Tibial artery (tissue), 4 donors: Measurements from ENCODE around the gene BPIFB3.

Experiments used
- DNase-seq, 2 donors: peaks; one replicate each; pipeline ENCODE4 v3.0.0-alpha.2; 2019
- H3K27ac ChIP-seq, 2 donors: fragments of 200-600 bp; sonication (generic) in 1 of 2; 1 replicate in 1 of 2; 2 replicates in 1 of 2; pipeline ENCODE4 v1.5.1; 2018 to 2019; ENCODE audit warnings: mild to moderate bottlenecking in 1 of 2
- H3K27me3 ChIP-seq, 2 donors: fragments of 200-600 bp; sonication (generic) in 1 of 2; one replicate each; pipeline versions ENCODE4 v1.5.1 to v1.6.0; 2016 to 2019
- H3K36me3 ChIP-seq, 3 donors: fragments of 200-600 bp; sonication (generic) in 2 of 3; one replicate each; pipeline ENCODE4 v1.5.1; 2016 to 2019; ENCODE audit warnings: mild to moderate bottlenecking in 2 of 3
- H3K4me1 ChIP-seq, 4 donors: fragments of 200-600 bp; sonication (generic) in 2 of 4; 1 replicate in 3 of 4; 2 replicates in 1 of 4; pipeline ENCODE4 v1.5.1; 2016 to 2019
- H3K4me3 ChIP-seq, 2 donors: fragments of 200-600 bp; sonication (generic) in 1 of 2; 1 replicate in 1 of 2; 2 replicates in 1 of 2; pipeline ENCODE4 v1.5.1; 2018 to 2019; ENCODE audit warnings: mild to moderate bottlenecking in 2 of 2
- H3K9me3 ChIP-seq, 3 donors: fragments of 200-600 bp; sonication (generic) in 1 of 3; one replicate each; pipeline ENCODE4 v1.5.1; 2016 to 2019
- intact Hi-C: fragments of 100-400 bp; cut with DNase I; formaldehyde crosslinking; loops from one replicate; pipeline ENCODE4 v1.15.0; 2023; ENCODE audit warnings: low total_unique reads
- TF ChIP-seq, protein P1 (sequence below), 2 experiments: fragments of 200-600 bp in 1 of 2; fragments of 450-650 bp in 1 of 2; IDR thresholded peaks; one replicate each; pipeline ENCODE4 v1.5.1; 2017 to 2019; ENCODE audit warnings: antibody characterized with exemption in 2 of 2, mild to moderate bottlenecking in 1 of 2, moderate library complexity in 1 of 2

Gene BPIFB3

DNA sequence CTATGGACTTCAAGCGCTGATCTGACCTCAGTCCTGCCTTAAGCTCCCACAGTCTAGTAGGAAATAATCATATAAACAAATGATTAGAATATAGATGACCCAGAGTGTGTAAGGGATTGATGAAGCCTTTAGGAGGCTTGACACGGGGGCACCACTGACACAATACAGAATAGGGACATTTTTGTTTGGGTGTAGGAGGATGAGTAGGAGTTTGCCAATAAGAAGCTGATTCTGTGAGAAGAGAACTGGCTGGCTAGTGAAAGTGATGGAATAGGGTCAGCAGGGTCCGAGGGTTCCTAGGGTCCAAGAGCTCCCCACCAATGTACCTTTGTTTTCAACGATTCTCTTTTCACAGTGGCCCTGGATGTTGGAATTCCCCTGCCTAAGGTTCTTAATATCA lies 18.7 kb downstream of the BPIFB3 start:
- TF ChIP-seq, protein P1, sequence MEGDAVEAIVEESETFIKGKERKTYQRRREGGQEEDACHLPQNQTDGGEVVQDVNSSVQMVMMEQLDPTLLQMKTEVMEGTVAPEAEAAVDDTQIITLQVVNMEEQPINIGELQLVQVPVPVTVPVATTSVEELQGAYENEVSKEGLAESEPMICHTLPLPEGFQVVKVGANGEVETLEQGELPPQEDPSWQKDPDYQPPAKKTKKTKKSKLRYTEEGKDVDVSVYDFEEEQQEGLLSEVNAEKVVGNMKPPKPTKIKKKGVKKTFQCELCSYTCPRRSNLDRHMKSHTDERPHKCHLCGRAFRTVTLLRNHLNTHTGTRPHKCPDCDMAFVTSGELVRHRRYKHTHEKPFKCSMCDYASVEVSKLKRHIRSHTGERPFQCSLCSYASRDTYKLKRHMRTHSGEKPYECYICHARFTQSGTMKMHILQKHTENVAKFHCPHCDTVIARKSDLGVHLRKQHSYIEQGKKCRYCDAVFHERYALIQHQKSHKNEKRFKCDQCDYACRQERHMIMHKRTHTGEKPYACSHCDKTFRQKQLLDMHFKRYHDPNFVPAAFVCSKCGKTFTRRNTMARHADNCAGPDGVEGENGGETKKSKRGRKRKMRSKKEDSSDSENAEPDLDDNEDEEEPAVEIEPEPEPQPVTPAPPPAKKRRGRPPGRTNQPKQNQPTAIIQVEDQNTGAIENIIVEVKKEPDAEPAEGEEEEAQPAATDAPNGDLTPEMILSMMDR (IDR thresholded peaks at IDR 0.05): no peak
- no peak for DNase-seq
- intact Hi-C loops: no loop called here
- Histone ChIP-seq H3K4me3 (no peak overlapping the region), H3K36me3 (no peaks in the 10 kb centered on the region), H3K27ac (no peak overlapping the region), H3K9me3 (no peaks in the 10 kb centered on the region), H3K27me3 (peaks cover 0 to 28% of the 10 kb centered on the region in 2 donors), H3K4me1 (no peaks in the 10 kb centered on the region)

DNA sequence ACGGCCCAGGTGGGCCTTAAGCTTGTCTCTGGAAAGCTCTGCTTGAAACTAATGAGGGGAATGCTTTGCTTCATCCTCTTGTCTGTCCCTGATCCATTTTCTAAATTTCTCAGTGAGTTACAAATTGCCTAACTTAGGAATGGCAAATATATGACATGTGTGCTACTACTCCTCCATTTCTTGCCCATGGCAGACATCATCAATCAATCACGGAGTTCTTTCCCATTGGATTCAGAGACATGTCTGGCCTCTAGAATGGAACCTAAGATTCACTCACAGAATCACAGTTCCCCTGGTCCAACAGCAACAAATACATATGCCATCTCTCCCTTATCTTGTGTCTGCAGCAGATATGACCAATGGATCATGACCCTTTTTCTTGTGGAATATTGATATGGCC lies 19.1 kb downstream of the BPIFB3 start:
- H3K4me3 ChIP-seq: no peak overlapping the region
- intact Hi-C loops: no loop called here
- peaks cover 0 to 33% of the 10 kb centered on the region in 2 donors for H3K27me3 ChIP-seq
- H3K9me3 ChIP-seq: no peaks in the 10 kb centered on the region
- no peak overlapping the region for H3K27ac ChIP-seq
- TF ChIP-seq, protein P1 (IDR thresholded peaks at IDR 0.05): no peak
- H3K4me1 ChIP-seq: no peaks in the 10 kb centered on the region
- no peaks in the 10 kb centered on the region for H3K36me3 ChIP-seq
- no peak for DNase-seq

- Histone ChIP-seq H3K36me3 (no peaks in the 10 kb centered on the region), H3K27me3 (peaks cover 0 to 35% of the 10 kb centered on the region in 2 donors), H3K9me3 (no peaks in the 10 kb centered on the region), H3K4me1 (no peaks in the 10 kb centered on the region), H3K4me3 (no peak overlapping the region), H3K27ac (no peak overlapping the region)
- intact Hi-C loops: no loop called here
- TF ChIP-seq, protein P1 (IDR thresholded peaks at IDR 0.05): no peak
- DNase-seq: no peak
Observed at GRCh38 chr20:33074675-33075074, 21.0 kb downstream of the BPIFB3 start.

DNA sequence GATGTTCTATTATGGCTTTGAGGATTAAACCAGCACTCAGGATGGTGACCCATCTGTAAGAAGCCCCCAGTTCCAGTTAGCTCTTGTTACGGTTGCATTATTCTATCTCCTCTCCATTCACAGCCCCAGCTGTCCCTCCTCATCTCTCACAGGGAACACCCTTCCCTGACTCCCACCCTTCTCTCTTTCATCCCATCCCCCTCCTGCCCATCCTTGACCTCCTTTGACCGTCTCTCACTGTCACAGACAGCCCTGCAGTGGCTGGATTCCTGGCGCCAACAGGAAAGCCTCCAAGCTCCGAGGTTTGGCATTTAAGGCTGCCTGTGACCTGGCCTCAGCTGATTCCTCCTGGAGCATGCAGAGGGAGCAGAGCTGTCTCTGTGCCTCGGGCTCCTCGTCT lies 21.6 kb downstream of the BPIFB3 start:
- intact Hi-C loops: no loop called here

GRCh38 chr20:33076662-33077372 lies 23.1 kb downstream of the BPIFB3 start:
- Histone ChIP-seq H3K9me3 (no peaks in the 10 kb centered on the region), H3K4me3 (no peak overlapping the region), H3K27ac (no peak overlapping the region), H3K36me3 (no peaks in the 10 kb centered on the region), H3K27me3 (peaks cover 0 to 27% of the 10 kb centered on the region in 2 donors), H3K4me1 (no peaks in the 10 kb centered on the region)
- DNase-seq: no peak
- TF ChIP-seq, protein P1 (IDR thresholded peaks at IDR 0.05): no peak
- intact Hi-C loops: no loop called here

More for the DNA sequence above, 21.6 kb downstream of the BPIFB3 start:
- Histone ChIP-seq H3K27me3 (peaks cover 0 to 35% of the 10 kb centered on the region in 2 donors), H3K9me3 (no peaks in the 10 kb centered on the region), H3K36me3 (no peaks in the 10 kb centered on the region), H3K27ac (no peak overlapping the region), H3K4me1 (no peaks in the 10 kb centered on the region), H3K4me3 (no peak overlapping the region)
- no peak for DNase-seq
- TF ChIP-seq, protein P1 (IDR thresholded peaks at IDR 0.05): no peak
